ENCODE results near the gene UCHL5. TPM values are rescaled to one million over a fixed set of nuclear protein-coding genes. Genes with fewer than 3 reads are reported as not detected.

UCHL5 gene
- total RNA-seq, 1 experiment from 2014 or later: 94.4 TPM

- H3K4me3 Mint-ChIP-seq (ENCODE audit: unreplicated experiment): peak overlapping the region; percentile 87
- peak overlapping the region; percentile 97 for H3K27ac Mint-ChIP-seq (ENCODE audit: low read depth, unreplicated experiment)
- H3K9me3 Mint-ChIP-seq (ENCODE audit: unreplicated experiment): no peaks in the 10 kb centered on the region
- no peaks in the 10 kb centered on the region for H3K27me3 Mint-ChIP-seq (ENCODE audit: insufficient read depth, unreplicated experiment)
- BruUV-seq (replicated peaks): no TSS peak
- TF ChIP-seq CTCF (IDR thresholded peaks at IDR 0.05; ENCODE audit: unreplicated experiment): no peak
- CTCF ChIA-PET: interaction anchor here (0.6 to 1.2 kb wide), 6 partner anchors 9 to 256 kb away, joined by 3 read pairs; no protein-coding TSS in a partner anchor
- H3K4me1 Mint-ChIP-seq (ENCODE audit: insufficient read depth, unreplicated experiment): peaks cover 35% of the 10 kb centered on the region
- H3K36me3 Mint-ChIP-seq (ENCODE audit: insufficient read depth, unreplicated experiment): peaks cover 8% of the 10 kb centered on the region
- POLR2A ChIA-PET: interaction anchor here (0.6 to 4.4 kb wide), 14 partner anchors 8 to 1009 kb away, joined by 3 to 51 read pairs (median 4); partner anchors contain the start of genes CDC73 and GLRX2
- DNase-seq (ENCODE audit: unreplicated experiment): peak; percentile 32
- intact Hi-C loops (cut with micrococcal nuclease): loop anchor here (1.0 kb wide), 1 partner anchor 27 kb away; no protein-coding TSS in a partner anchor
Measured at GRCh38 chr1:193060938-193061337, 1.8 kb upstream of the UCHL5 start.

GRCh38 chr1:193060406-193060805 lies 1.2 kb upstream of the UCHL5 start:
- H3K27me3 Mint-ChIP-seq (ENCODE audit: insufficient read depth, unreplicated experiment): no peaks in the 10 kb centered on the region
- CTCF ChIA-PET: interaction anchor here (0.7 to 1.2 kb wide), 4 partner anchors 10 to 42 kb away, joined by 3 read pairs; no protein-coding TSS in a partner anchor
- peak overlapping the region; percentile 97 for H3K27ac Mint-ChIP-seq (ENCODE audit: low read depth, unreplicated experiment)
- H3K4me3 Mint-ChIP-seq (ENCODE audit: unreplicated experiment): peak overlapping the region; percentile 87
- no peak for TF ChIP-seq CTCF (IDR thresholded peaks at IDR 0.05; ENCODE audit: unreplicated experiment)
- peaks cover 32% of the 10 kb centered on the region for H3K4me1 Mint-ChIP-seq (ENCODE audit: insufficient read depth, unreplicated experiment)
- peaks cover 8% of the 10 kb centered on the region for H3K36me3 Mint-ChIP-seq (ENCODE audit: insufficient read depth, unreplicated experiment)
- peak; percentile 27 for DNase-seq (ENCODE audit: unreplicated experiment)
- no peaks in the 10 kb centered on the region for H3K9me3 Mint-ChIP-seq (ENCODE audit: unreplicated experiment)
- POLR2A ChIA-PET: interaction anchor here (0.6 to 4.4 kb wide), 16 partner anchors 9 to 1010 kb away, joined by 3 to 51 read pairs (median 4); partner anchors contain the start of genes CDC73 and GLRX2
- intact Hi-C loops (cut with micrococcal nuclease): no loop called here
- BruUV-seq (replicated peaks): TSS peak; percentile 51

- POLR2A ChIA-PET: interaction anchor here (0.6 to 4.4 kb wide), 11 partner anchors 11 to 493 kb away, joined by 3 to 51 read pairs (median 4); partner anchors contain the start of genes CDC73 and GLRX2
- no peak for DNase-seq (ENCODE audit: unreplicated experiment)
- peaks cover 33% of the 10 kb centered on the region for H3K4me1 Mint-ChIP-seq (ENCODE audit: insufficient read depth, unreplicated experiment)
- no peaks in the 10 kb centered on the region for H3K9me3 Mint-ChIP-seq (ENCODE audit: unreplicated experiment)
- H3K27ac Mint-ChIP-seq (ENCODE audit: low read depth, unreplicated experiment): peak overlapping the region; percentile 97
- TF ChIP-seq CTCF (IDR thresholded peaks at IDR 0.05; ENCODE audit: unreplicated experiment): no peak
- peaks cover 8% of the 10 kb centered on the region for H3K36me3 Mint-ChIP-seq (ENCODE audit: insufficient read depth, unreplicated experiment)
- BruUV-seq (replicated peaks): no TSS peak
- H3K27me3 Mint-ChIP-seq (ENCODE audit: insufficient read depth, unreplicated experiment): no peaks in the 10 kb centered on the region
- intact Hi-C loops (cut with micrococcal nuclease): no loop called here
- peak overlapping the region; percentile 87 for H3K4me3 Mint-ChIP-seq (ENCODE audit: unreplicated experiment)
- CTCF ChIA-PET: interaction anchor here (0.8 to 1.2 kb wide), 2 partner anchors 30 to 42 kb away, joined by 3 read pairs; no protein-coding TSS in a partner anchor
Measured at GRCh38 chr1:193060115-193060403, 899 bp upstream of the UCHL5 start.

- BruUV-seq (replicated peaks): TSS peak; percentile 45
- ChIA-PET CTCF (interaction anchor here (0.5 to 1.9 kb wide), 13 partner anchors 11 to 1870 kb away, joined by 3 to 21 read pairs (median 5); partner anchors contain the start of gene GLRX2), POLR2A (interaction anchor here (0.7 to 3.9 kb wide), 41 partner anchors 9 to 1473 kb away, joined by 3 to 81 read pairs (median 5); partner anchors contain the start of genes CDC73, GLRX2 and RGS2)
- Mint-ChIP-seq H3K4me3 (ENCODE audit: unreplicated experiment) (peak overlapping the region; percentile 87), H3K4me1 (ENCODE audit: insufficient read depth, unreplicated experiment) (peaks cover 45% of the 10 kb centered on the region), H3K36me3 (ENCODE audit: insufficient read depth, unreplicated experiment) (peaks cover 8% of the 10 kb centered on the region), H3K9me3 (ENCODE audit: unreplicated experiment) (no peaks in the 10 kb centered on the region), H3K27ac (ENCODE audit: low read depth, unreplicated experiment) (peak overlapping the region; percentile 97), H3K27me3 (ENCODE audit: insufficient read depth, unreplicated experiment) (no peaks in the 10 kb centered on the region)
- TF ChIP-seq CTCF (IDR thresholded peaks at IDR 0.05; ENCODE audit: unreplicated experiment): no peak
- DNase-seq (ENCODE audit: unreplicated experiment): peak; percentile 63
- intact Hi-C loops (cut with micrococcal nuclease): loop anchor here (1.0 kb wide), 3 partner anchors 47 to 250 kb away; partner anchors contain the start of genes CDC73 and GLRX2
Measured at GRCh38 chr1:193058529-193059281, 455 bp downstream of the UCHL5 start.

All from MCF 10A (cell line).